ENCODE data around the gene AIFM3.

The AIFM3 gene

DNA sequence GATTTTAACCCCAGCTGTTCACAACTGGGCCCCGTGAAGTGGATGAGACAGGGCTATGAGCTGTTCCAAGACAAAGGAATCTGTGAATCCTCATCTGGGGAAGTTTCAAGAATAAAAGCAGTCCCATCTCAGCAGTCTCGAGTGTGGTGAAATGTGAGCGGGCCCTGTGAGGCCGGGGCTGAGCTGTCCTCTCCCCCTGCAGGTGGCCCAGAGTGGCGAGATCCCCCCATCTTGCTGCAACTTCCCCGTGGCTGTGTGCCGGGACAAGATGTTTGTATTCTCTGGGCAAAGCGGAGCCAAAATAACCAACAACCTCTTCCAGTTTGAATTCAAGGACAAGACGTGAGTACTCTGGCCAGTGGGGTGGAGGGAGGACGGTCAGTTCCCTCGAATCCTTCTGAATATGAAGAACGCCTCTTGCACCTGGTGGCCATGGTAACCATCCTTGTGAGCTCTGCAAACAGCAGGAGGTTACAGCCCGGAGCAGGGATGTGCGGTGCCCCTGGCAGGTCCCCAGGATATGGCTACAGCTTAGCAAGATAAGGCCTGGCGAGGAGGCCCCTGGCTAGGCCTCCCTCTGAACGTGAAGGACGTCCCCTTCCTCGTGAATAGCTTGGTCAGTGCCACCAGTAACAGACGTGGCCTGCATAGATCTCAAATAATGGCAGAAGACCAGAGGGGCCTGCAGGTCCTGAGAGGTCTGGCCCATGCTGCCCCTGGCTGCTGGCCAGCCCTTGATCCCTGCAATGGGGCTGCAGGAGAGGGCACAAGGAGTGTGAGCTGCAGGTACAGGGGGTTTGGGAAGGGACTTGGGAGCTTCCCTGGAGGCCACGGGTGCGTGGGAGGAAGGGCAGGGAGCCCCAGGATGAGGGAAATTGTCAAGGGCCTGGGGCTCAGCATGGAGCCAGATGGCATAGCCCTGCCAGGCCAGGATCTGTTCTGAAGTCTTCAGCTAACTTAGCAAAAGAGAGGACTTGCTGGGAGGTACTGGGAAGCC, 23.4 kb downstream of the AIFM3 start:
- DNase-seq, result no peak

DNA sequence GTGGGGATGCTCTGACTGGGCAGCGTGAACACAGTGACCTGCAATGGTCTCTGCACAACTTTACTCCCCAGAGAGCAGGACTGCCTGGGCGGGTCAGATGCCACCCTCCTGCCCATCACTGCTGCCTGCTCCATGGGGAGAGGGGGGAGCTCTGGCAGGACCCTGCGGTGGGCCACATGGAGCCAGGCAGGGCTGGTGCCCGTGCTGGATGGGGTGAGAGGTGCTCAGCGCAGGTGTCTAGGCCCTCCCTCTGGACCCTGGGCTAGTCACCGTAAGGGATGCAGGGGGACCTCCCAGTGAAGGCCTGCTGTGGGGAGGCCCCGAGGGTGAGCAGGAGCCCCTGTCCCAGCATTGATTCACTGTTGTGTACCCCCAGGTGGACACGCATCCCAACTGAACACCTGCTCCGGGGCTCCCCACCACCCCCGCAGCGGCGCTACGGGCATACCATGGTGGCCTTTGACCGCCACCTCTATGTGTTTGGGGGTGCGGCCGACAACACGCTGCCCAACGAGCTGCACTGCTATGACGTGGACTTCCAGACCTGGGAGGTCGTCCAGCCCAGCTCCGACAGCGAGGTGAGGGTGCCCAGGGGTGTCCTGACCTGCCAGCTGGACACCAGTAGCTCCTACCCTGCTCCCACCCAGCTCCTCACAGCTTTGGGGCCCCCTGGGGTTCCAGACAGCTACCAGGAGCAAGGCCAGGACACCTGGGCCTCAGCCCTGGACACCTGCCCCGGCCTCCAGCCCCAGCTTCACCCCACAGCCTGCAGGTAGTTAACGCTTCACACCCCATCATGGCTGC, 24.4 kb downstream of the AIFM3 start:
- DNase-seq, result no peak

DNA sequence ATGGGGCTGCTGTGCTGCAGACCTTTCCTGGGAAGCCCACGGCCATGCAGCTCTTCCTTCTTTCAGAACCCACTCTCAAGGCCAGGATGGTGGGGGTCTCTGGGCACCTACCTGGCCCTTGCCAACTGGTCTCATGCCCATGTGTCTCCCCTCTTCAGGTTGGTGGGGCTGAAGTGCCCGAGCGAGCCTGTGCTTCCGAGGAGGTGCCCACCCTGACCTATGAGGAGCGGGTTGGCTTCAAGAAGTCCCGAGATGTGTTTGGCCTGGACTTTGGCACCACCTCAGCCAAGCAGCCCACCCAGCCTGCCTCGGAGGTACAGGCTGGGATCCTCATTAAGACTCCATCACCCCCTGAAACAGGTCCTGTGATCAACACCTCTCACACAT, 25.0 kb downstream of the AIFM3 start:
- DNase-seq, result no peak

DNA sequence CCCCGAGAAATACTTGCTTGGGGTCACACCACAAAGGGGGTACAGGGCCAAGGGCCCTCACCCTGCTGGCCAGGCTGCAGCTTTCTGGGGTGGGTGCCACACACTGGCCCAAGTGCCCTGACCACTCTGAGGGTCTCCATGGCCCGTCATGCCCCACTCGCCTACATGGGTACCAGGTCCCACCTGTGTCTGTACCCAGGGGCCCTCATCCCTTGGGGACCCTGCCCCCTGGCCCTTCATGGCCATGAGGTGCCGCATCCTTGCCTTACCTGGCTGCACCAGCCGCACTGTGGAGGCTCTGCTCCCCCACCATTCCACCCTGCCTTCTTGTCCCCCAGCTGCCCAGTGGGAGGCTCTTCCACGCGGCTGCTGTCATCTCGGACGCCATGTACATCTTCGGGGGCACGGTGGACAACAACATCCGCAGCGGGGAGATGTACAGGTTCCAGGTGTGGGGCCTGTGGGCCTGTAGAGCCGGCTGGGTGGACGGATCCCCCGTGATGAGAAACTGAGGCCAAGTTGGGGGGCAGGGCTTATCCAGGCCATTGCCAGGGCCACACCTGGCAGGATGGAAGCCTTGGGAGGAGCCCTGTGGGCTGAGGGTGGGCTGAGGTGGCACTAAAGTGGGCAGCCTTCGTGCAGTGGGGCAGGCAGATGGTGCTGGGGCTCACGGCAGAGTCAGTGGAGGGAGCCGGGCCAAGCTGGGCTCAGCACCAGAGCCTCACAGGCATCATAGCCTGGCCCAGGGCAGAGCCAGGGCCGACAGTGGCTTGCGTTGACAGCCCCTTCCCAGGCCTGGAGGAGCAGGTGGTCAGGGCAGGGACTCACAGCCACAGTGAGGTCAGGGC, 25.6 kb downstream of the AIFM3 start:
- DNase-seq, result no peak

DNA sequence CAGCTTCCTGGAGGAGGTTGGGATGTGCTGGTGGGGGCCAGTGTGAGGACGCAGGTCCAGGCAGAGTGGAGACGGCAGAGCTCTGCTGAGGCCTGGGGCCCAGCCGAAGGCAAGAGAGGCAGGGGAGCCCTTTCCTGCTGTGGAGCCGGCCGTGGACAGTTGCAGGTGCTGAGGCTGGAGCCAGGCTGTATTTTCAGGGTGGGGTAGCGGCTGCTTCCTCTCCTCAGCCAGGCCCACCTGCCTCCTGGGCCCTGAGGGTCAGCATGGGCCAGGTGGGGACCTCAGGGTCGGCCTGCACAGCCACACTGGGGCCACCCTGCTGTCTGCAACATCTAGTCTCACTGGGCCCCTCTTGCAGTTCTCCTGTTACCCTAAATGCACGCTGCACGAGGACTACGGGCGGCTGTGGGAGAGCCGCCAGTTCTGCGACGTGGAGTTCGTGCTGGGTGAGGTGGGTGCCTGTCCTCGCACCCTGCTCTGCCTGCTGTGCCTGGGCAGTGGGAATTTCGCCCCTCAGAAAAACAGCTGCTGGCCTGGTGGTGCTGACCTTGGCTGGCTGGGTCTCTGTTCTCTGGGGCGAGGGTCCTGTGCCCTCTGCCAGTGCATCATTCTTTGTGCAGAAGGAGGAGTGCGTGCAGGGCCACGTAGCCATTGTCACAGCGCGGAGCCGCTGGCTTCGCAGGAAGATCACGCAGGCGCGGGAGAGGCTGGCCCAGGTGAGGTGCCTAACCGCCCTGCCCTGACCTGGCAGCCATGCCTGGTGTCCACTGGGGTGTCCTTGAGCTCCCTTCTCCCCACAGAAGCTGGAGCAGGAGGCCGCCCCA, 26.5 kb downstream of the AIFM3 start:
- no peak for DNase-seq

DNA sequence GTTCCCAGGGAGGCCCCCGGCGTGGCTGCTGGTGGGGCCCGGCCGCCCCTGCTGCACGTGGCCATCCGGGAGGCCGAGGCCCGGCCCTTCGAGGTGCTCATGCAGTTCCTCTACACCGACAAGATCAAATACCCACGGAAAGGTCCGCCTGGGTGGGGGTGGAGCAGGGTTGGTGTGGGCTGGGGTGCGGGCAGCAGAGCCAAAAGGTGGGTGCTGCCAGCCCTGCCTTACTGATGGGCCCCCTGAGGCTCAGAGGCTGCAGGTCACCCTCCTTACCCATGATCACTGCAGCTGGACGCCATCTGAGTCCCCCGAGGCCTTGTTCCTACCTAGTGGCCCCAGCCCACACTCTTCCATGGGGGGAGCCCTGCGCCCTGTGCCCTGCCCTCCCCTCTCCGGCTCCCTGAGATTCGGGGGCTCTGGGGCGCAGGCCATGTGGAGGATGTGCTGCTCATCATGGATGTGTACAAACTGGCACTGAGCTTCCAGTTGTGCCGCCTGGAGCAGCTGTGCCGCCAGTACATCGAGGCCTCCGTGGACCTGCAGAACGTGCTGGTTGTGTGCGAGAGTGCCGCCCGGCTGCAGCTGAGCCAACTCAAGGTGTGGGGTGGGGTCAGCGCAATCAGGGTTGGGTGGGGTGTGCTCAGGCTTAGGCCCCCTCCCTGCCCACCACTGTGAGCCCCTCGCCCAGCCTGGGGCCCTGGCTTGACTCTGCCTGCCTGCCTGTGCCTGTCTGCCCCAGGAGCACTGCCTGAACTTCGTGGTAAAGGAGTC, 27.3 kb downstream of the AIFM3 start:
- DNase-seq, result no peak

DNA sequence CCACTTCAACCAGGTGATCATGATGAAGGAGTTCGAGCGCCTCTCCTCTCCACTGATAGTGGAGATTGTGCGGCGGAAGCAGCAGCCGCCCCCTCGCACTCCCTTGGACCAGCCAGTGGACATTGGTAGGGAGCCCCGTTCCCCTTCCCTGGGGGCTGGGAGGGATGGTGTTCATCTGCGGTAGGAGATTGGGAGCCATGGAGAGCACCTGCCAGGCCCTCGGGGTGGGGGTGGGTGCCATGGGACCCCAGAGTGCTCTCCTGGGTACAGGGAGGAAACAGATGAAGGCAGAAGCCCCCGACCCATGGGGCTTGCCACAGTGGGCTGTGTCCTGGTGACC, 27.8 kb downstream of the AIFM3 start:
- no peak for DNase-seq

DNA sequence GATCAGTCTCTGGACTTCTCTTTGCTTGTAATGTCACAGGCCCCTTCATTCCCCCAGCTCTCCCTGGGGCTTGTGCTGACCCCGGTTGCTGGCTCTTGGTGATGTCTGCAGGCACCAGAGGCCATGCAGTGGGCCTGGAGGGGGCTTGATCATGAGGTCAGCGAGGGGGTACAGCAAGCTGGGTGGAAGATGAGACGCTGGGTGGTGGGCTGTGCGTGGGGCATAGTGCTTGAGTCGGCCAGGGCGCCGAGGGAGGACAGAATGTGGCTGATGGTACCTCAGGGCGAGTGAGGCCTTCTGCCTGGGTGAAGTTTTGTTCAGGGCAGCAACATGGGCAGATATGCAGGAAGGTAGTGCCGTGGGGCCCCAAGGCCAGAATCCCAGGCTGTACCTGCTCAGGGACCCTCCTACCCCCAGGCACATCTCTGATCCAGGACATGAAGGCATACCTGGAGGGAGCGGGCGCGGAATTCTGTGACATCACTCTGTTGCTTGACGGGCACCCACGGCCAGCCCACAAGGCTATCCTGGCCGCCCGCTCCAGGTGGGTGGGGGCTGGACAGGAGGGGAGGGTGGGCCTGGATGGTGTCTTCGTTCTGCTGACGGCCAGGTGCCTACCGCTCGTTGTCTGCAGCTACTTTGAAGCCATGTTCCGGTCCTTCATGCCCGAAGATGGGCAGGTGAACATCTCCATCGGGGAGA, 28.4 kb downstream of the AIFM3 start:
- no peak for DNase-seq

DNA sequence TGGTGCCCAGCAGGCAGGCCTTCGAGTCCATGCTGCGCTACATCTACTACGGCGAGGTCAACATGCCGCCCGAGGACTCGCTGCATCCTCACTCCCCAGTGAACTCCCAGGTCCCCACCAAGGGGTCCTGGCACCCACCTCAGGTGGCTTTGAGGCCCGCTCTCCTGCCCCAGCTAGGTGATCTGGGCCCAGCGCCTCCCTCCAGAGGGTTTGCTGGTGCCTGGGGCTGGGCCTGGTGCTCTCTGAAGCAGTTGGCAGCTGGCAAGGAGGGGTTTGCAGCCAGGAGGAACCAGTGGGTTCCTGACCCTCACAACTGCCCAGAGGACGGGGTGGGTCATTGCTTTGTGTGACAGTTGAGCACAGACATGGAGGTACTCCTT, 29.0 kb downstream of the AIFM3 start:
- DNase-seq, result no peak

DNA sequence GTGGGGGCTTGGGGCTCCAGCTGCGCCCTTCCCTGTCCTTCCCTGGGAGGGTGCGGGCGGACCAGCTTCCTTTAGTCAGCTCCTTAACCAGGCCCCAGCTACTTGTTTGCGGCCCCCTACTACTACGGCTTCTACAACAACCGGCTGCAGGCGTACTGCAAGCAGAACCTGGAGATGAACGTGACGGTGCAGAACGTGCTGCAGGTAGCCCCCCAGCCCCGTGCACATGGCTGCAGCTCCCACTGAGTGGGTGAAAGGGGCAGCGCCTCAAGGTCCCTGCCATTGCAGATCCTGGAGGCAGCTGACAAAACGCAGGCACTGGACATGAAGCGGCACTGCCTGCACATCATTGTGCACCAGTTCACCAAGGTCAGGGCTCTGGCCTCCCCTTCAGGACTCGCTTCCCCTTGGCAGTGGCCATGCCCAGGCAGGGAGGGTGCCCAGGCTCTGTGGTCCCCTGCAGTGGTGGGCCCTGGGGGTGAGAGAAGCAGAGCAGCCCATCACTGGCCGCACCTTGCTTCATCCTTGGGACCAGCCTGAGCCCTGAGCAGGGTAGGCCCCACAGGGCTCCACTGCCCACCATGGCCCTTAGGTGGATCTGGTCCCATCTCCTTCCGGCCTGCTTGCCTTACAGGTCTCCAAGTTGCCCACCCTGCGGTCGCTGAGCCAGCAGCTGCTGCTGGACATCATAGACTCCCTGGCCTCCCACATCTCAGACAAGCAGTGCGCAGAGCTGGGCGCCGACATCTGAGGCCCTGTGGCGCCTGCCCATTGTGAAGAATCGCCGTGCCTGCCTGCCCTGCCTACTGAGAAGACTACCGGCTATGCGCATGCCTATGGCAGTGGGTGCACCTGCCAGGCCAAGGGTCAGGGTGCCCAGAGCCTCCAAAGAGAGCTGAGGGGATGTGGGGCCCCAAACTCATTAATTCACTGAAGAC, 29.8 kb downstream of the AIFM3 start:
- no peak for DNase-seq

DNA sequence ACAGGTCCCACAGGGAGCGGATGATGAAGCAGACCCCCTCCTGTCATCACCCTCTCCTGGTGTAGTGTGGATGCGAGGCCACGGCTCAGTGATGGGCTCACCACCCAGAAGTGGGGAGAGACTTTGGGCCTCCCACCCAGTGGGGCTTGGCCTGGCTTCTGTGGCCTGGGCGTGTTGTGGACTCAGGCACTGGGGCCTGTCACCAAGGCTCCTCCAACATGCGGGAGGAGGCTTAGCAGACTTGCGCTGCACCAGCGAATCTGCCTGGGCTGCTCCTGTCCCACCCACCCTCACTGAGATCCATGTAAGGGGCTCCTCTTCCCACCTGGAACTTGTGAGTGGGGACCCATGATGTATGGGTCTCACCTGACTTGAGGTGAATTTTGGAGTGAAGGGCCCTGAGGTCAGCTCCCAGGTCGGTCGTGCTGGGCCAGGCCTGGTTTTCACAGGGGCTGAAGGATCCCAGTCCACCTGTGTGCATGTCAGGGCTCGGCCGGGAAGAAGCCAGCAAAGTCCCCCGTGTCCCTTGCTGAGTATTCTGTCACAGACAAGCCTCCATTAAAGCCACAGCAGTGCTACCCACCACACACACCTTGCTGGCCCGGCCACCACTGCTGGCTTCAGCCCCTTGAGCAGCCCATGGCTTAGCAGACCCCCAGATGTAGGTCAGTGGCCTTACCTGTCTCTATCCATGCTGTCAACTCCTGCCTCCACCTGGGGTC, 30.6 kb downstream of the AIFM3 start:
- no peak for DNase-seq

DNA sequence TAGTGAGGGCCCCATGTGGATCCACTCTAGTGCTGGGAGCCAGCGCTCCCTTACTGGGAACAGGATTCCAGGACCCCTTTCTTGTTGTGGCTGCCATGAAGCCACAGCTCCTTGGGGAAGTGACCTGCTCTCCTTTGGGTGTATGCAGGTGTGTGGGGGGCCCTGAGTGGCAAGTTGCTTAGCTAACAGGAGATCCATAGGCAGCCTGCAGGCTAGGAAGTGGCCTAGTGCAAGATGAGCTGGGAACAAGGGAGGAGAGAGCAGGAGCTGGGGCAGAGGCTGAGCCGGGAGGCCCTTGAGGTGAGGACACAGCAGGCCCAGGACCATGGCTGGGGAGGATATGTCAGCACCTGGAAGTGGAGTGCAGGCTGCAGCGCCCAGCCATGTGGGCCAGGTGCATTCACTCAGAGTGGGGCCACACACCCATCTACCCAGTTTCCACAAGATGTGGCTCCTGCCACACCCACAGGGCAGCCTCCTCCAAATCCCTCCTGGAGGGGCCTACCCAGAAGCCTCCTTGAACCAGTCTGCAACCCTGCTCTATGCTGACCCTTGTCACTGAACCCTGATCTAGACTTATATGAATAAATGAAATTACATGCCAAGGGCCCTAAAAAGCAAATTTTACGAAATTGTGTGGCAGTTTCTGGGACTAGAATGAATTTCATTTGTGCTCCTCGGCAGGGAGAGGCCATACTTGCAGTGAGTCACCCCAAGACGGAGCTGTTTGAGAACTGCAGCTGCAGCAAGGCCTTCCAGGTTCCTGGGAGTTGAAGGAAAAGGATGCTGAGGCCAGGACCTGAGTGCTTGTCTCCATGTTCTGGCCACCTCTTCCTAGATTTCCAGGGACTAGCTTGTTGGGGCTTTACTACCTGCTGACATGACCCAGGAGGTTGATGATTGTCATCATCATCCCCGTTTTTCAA, 31.6 kb downstream of the AIFM3 start:
- no peak for DNase-seq

DNA sequence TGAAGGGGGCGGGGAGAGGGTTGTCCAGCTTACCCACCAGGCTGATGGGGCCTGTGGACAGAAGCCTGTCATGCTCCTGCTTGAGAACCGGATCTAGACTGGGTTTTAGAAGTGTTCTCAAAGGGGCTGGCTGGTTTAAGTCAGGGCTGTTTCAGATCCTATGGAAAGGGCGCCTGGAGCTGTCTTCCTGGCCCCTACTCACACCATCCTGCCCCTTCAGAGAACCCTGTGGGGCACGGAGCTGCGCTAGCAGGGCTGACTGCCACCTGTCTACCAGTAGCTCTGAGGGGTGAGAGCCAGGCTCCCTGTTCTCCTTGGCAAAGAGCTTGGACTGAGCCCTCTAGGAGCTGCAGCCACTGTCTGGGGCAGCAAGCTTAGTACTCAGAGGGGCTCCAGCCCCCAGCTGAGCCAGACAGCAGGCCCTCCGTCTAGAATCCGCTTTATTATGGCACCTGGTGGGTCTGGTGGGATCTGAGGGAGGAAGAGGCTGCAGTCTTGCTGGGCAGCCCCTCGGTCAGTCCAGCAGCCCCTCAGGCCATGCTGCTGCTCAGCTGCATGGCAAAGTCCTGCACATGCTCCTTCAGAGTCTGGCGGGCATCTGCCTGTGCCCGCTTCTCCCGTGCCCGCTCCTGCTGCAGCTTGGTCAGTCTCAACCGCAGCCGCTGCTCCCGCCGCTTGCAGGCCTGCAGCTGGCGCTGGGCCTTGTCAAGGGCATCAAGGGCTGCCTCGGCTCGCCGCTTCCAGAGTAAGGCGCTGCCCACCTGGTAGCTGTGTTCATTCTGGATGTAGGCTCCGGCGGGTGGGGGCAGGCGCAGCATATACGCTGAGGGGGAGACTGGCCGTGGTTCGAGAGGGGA, 32.5 kb downstream of the AIFM3 start:
- no peak for DNase-seq

DNA sequence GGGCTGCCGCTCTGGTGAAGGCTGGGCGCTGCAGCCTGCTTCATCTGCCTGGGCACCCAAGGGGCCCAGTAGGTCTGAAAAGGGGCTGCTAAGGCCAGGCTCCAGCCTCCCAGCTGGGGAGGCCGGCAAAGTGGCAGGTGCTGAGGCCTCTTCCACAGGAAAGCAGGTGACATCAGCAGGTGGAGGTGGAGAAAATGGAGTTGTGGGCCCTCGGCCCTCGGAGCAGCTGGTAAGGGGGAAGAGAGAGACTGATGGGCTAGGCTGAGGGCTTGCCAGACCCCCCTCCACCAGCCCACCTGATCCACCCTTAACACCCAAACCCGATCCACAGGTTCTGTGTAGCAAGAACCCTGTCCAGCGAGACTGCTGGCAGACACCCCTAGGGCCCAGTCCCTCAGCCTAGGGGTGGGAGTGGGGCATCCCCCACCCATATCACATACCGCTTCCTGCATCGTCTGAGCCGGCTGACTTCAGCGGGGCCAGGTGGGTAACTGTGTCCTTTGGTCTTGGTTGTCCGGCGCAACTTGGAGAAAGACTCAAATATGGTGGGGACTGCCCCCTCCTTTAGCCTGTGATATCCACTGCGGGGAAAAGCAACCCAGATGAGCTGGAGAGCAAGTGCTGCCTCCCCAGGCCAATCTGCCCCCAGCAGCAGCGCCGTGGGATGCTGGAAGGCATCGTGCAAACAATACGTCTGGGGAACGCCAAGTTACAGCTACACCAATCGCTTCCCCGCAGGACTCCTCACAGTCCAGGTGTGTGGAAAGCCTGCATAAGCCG, 33.3 kb downstream of the AIFM3 start:
- DNase-seq, result no peak

Measured in hypothalamus (tissue), 51 donors.